BLaER1 treated with 17β-estradiol and CSF1 and Interleukin-3, amounts not matched to agents 10 nM and 100 nM (cell line): Measurements from ENCODE around the gene LRRC59.

Experiments used
- H3K27ac ChIP-seq, 11 experiments: shearing (Covaris generic); formaldehyde crosslinking; 2 replicates each; pipeline ENCODE4 v1.8.1; 2022
- H3K27me3 ChIP-seq, 11 experiments: shearing (Covaris generic); formaldehyde crosslinking; 2 replicates each; pipeline ENCODE4 v1.8.1; 2022
- H3K36me3 ChIP-seq, 11 experiments: shearing (Covaris generic); formaldehyde crosslinking; 2 replicates each; pipeline ENCODE4 v1.8.1; 2022
- H3K4me1 ChIP-seq, 10 experiments: shearing (Covaris generic); formaldehyde crosslinking; 2 replicates each; pipeline ENCODE4 v1.8.1; 2022
- H3K4me2 ChIP-seq, 11 experiments: shearing (Covaris generic); formaldehyde crosslinking; 2 replicates each; pipeline ENCODE4 v1.8.1; 2022
- H3K4me3 ChIP-seq, 10 experiments: shearing (Covaris generic); formaldehyde crosslinking; 2 replicates each; pipeline ENCODE4 v1.8.1; 2022
- H3K9ac ChIP-seq, 11 experiments: shearing (Covaris generic); formaldehyde crosslinking; 2 replicates each; pipeline ENCODE4 v1.8.1; 2022
- H3K9me3 ChIP-seq, 11 experiments: shearing (Covaris generic); formaldehyde crosslinking; replicated peaks in 1 of 11; 2 replicates each; pipeline ENCODE4 v1.8.1; 2022
- H4K20me1 ChIP-seq, 11 experiments: shearing (Covaris generic); formaldehyde crosslinking; 2 replicates each; pipeline ENCODE4 v1.8.1; 2022
- Cebpa-rat ChIP-seq, 11 experiments: shearing (Covaris generic); IDR thresholded peaks; 2 replicates each; pipeline ENCODE4 v1.8.1; 2022

The LRRC59 gene

GRCh38 chr17:50358177-50358576 is 39.1 kb downstream of the LRRC59 start:
- H3K36me3 ChIP-seq = peaks cover 78 to 89% (median 84%) of the 10 kb centered on the region in 11 experiments

GRCh38 chr17:50356892-50357510 is 40.3 kb downstream of the LRRC59 start:
- TF ChIP-seq Cebpa-rat (IDR thresholded peaks at IDR 0.05) = no peak
- H3K9me3 ChIP-seq = no peaks in the 10 kb centered on the region
- no peak overlapping the region for H3K9ac ChIP-seq
- H3K27me3 ChIP-seq = no peaks in the 10 kb centered on the region
- no peak overlapping the region for H3K4me2 ChIP-seq
- H3K27ac ChIP-seq = no peak overlapping the region
- no peak overlapping the region for H3K4me3 ChIP-seq
- peaks cover 0 to 10% (median under 1%) of the 10 kb centered on the region in 10 experiments; a peak in 9 of 20 replicates for H3K4me1 ChIP-seq
- peaks cover 80 to 99% (median 94%) of the 10 kb centered on the region in 11 experiments for H3K36me3 ChIP-seq
- H4K20me1 ChIP-seq = peaks cover 11 to 99% (median 72%) of the 10 kb centered on the region in 11 experiments; a peak in 20 of 22 replicates

More at GRCh38 chr17:50358177-50358576, 39.1 kb downstream of the LRRC59 start:
- no peaks in the 10 kb centered on the region for H3K9me3 ChIP-seq
- no peak overlapping the region for H3K4me3 ChIP-seq
- H3K27me3 ChIP-seq = no peaks in the 10 kb centered on the region
- H3K27ac ChIP-seq = no peak overlapping the region
- H4K20me1 ChIP-seq = peaks cover 3 to 97% (median 61%) of the 10 kb centered on the region in 11 experiments; a peak in 20 of 22 replicates
- H3K9ac ChIP-seq = no peak overlapping the region
- H3K4me2 ChIP-seq = no peak overlapping the region
- no peak for TF ChIP-seq Cebpa-rat (IDR thresholded peaks at IDR 0.05)
- H3K4me1 ChIP-seq = peaks cover 6 to 17% (median 7%) of the 10 kb centered on the region in 10 experiments; a peak in 19 of 20 replicates

DNA sequence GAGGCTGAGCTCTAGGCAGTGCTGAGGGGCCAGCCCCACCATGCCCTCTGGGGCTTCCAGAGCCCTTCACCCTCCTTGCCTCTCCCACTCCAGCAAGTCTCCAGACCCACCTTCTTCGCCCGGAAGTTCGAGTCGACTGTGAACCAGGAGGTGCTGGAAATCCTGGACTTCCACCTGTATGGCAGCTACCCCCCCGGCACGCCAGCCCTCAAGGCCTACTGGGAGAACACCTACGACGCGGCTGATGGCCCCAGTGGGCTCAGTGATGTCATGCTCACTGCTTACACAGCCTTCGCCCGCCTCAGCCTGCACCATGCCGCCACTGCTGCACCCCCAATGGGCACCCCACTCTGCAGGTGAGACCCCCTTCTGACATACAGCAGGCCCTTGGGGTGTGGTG is 40.9 kb downstream of the LRRC59 start:
- TF ChIP-seq Cebpa-rat (IDR thresholded peaks at IDR 0.05) = no peak
- Histone ChIP-seq H3K9ac (no peak overlapping the region), H3K27ac (no peak overlapping the region), H3K4me2 (no peak overlapping the region), H3K36me3 (peaks cover 77 to 99% (median 94%) of the 10 kb centered on the region in 11 experiments), H3K4me3 (no peak overlapping the region), H3K9me3 (no peaks in the 10 kb centered on the region), H4K20me1 (peaks cover 14 to 100% (median 72%) of the 10 kb centered on the region in 11 experiments; a peak in 21 of 22 replicates), H3K4me1 (peaks cover 0 to 10% (median 0%) of the 10 kb centered on the region in 10 experiments; a peak in 8 of 20 replicates), H3K27me3 (no peaks in the 10 kb centered on the region)

DNA sequence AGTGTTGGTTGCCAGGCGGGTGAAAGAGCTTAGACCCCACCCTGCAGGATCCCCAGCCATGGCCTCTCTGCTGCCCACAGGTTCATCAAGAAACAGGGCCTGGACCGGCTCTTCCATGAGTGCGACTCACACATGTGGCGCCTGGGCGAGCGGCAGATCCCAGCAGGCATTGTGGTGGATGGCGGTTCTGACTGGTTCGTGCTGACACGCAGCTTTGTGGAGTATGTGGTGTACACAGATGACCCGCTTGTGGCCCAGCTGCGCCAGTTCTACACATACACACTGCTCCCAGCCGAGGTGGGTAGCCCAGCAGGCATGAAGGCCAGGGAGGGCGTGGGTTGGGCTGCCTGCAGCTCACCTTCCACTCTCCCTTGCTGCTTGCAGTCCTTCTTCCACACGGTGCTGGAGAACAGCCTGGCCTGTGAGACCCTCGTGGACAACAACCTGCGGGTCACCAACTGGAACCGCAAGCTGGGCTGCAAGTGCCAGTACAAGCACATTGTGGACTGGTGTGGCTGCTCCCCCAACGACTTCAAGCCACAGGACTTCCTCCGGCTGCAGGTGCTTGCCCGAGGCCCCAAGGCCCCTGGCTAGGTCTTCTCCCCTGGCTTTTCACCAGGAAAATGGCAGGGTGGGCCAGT is 41.5 kb downstream of the LRRC59 start:
- Histone ChIP-seq H3K27me3 (no peaks in the 10 kb centered on the region), H3K9ac (no peak overlapping the region), H3K4me1 (peaks cover 0 to 10% (median 0%) of the 10 kb centered on the region in 10 experiments; a peak in 8 of 20 replicates), H3K4me2 (no peak overlapping the region), H4K20me1 (peaks cover 14 to 100% (median 72%) of the 10 kb centered on the region in 11 experiments; a peak in 20 of 22 replicates), H3K36me3 (peaks cover 72 to 95% (median 90%) of the 10 kb centered on the region in 11 experiments), H3K4me3 (no peak overlapping the region), H3K27ac (no peak overlapping the region), H3K9me3 (no peaks in the 10 kb centered on the region)
- no peak for TF ChIP-seq Cebpa-rat (IDR thresholded peaks at IDR 0.05)

DNA sequence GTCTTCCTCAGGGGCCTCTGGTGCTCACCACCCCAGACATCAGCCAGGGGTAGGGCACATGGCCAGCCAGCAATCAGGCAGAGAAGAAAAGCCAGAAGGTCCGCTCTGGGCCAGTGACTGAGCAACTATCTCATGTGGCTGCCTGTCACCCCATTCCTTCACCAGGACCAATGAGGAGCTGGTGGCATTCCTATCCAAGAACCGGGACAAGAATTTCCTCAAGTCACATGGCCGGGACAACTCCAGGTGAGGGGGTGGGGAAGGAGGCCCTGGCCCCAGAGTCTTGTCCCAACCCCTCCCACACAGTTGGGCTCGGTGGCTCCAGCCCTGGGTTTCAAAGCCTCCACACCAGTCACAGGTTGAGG is 42.0 kb downstream of the LRRC59 start:
- H3K9ac ChIP-seq = no peak overlapping the region
- H3K4me3 ChIP-seq = no peak overlapping the region
- no peaks in the 10 kb centered on the region for H3K27me3 ChIP-seq
- H3K4me2 ChIP-seq = no peak overlapping the region
- no peak for TF ChIP-seq Cebpa-rat (IDR thresholded peaks at IDR 0.05)
- H3K9me3 ChIP-seq = no peaks in the 10 kb centered on the region
- H3K27ac ChIP-seq = no peak overlapping the region
- H3K36me3 ChIP-seq = peaks cover 68 to 90% (median 86%) of the 10 kb centered on the region in 11 experiments
- H3K4me1 ChIP-seq = peaks cover 0 to 10% (median 0%) of the 10 kb centered on the region in 10 experiments; a peak in 8 of 20 replicates
- H4K20me1 ChIP-seq = peaks cover 14 to 100% (median 72%) of the 10 kb centered on the region in 11 experiments; a peak in 20 of 22 replicates

GRCh38 chr17:50354776-50355175 is 42.5 kb downstream of the LRRC59 start:
- Histone ChIP-seq H3K27ac (no peak overlapping the region), H3K36me3 (peaks cover 62 to 85% (median 80%) of the 10 kb centered on the region in 11 experiments), H3K4me3 (no peak overlapping the region), H3K27me3 (no peaks in the 10 kb centered on the region), H3K4me2 (no peak overlapping the region), H4K20me1 (peaks cover 14 to 95% (median 67%) of the 10 kb centered on the region in 11 experiments; a peak in 20 of 22 replicates), H3K9ac (no peak overlapping the region), H3K9me3 (no peaks in the 10 kb centered on the region), H3K4me1 (peaks cover 0 to 10% (median 0%) of the 10 kb centered on the region in 10 experiments; a peak in 8 of 20 replicates)
- TF ChIP-seq Cebpa-rat (IDR thresholded peaks at IDR 0.05) = no peak

GRCh38 chr17:50354198-50354597 is 43.1 kb downstream of the LRRC59 start:
- Histone ChIP-seq H3K4me2 (no peak overlapping the region), H3K4me1 (peaks cover 0 to 12% (median 3%) of the 10 kb centered on the region in 10 experiments; a peak in 12 of 20 replicates), H3K27ac (no peak overlapping the region), H4K20me1 (peaks cover 19 to 95% (median 66%) of the 10 kb centered on the region in 11 experiments; a peak in 20 of 22 replicates), H3K9me3 (no peaks in the 10 kb centered on the region), H3K27me3 (no peaks in the 10 kb centered on the region), H3K4me3 (no peak overlapping the region), H3K36me3 (peaks cover 56 to 80% (median 75%) of the 10 kb centered on the region in 11 experiments), H3K9ac (no peak overlapping the region)
- no peak for TF ChIP-seq Cebpa-rat (IDR thresholded peaks at IDR 0.05)

GRCh38 chr17:50353600-50354195 is 43.6 kb downstream of the LRRC59 start:
- Histone ChIP-seq H3K27ac (no peak overlapping the region), H3K27me3 (no peaks in the 10 kb centered on the region), H4K20me1 (peaks cover 24 to 95% (median 66%) of the 10 kb centered on the region in 11 experiments; a peak in 20 of 22 replicates), H3K9ac (no peak overlapping the region), H3K36me3 (peaks cover 51 to 80% (median 70%) of the 10 kb centered on the region in 11 experiments), H3K9me3 (no peaks in the 10 kb centered on the region), H3K4me1 (peaks cover 3 to 17% (median 7%) of the 10 kb centered on the region in 10 experiments), H3K4me2 (no peak overlapping the region), H3K4me3 (no peak overlapping the region)
- TF ChIP-seq Cebpa-rat (IDR thresholded peaks at IDR 0.05) = no peak
